MM.1S (cell line): ENCODE data around the gene RPL7L1.

Source experiments
- DNase-seq: peaks from one replicate; pipeline ENCODE4 v3.0.0-alpha.2; 2015
- H2AFZ ChIP-seq: fragments of 300-600 bp; sonication (generic); 2 replicates; pipeline ENCODE4 v1.6.0; 2016; ENCODE audit warnings: antibody characterized with exemption, low read length
- H3F3A ChIP-seq: fragments of 300-600 bp; sonication (generic); 2 replicates; pipeline ENCODE4 v1.6.1; 2016; ENCODE audit warnings: mild to moderate bottlenecking, antibody characterized with exemption, low read length, moderate library complexity, mixed read lengths; ENCODE audit not compliant: insufficient read depth
- H3K27ac ChIP-seq: fragments of 300-600 bp; sonication (generic); 2 replicates; pipeline ENCODE4 v1.5.1; 2016; ENCODE audit warnings: mild to moderate bottlenecking, low read length
- H3K27me3 ChIP-seq: fragments of 300-600 bp; sonication (generic); replicated peaks from 2 replicates; pipeline ENCODE4 v1.6.0; 2016; ENCODE audit warnings: low read length; ENCODE audit not compliant: insufficient read depth
- H3K36me3 ChIP-seq: fragments of 300-600 bp; sonication (generic); replicated peaks from 2 replicates; pipeline ENCODE4 v1.6.1; 2016; ENCODE audit warnings: mild to moderate bottlenecking, low read length, mixed read lengths; ENCODE audit not compliant: insufficient read depth
- H3K4me1 ChIP-seq: fragments of 300-600 bp; sonication (generic); 2 replicates; pipeline ENCODE4 v1.6.1; 2016; ENCODE audit warnings: low read length, mixed read lengths
- H3K4me2 ChIP-seq: fragments of 300-600 bp; sonication (generic); 2 replicates; pipeline ENCODE4 v1.6.0; 2016; ENCODE audit warnings: low read depth, low read length
- H3K4me3 ChIP-seq: fragments of 300-600 bp; sonication (generic); 2 replicates; pipeline ENCODE4 v1.5.1; 2016; ENCODE audit warnings: low read length, mixed read lengths
- H3K79me2 ChIP-seq: fragments of 300-600 bp; sonication (generic); 2 replicates; pipeline ENCODE4 v1.6.1; 2016; ENCODE audit warnings: mixed run types, low read length, mixed read lengths
- H3K9ac ChIP-seq: fragments of 300-600 bp; sonication (generic); 2 replicates; pipeline ENCODE4 v1.6.1; 2016; ENCODE audit warnings: low read length, mixed read lengths
- H3K9me2 ChIP-seq: fragments of 300-600 bp; sonication (generic); replicated peaks from 2 replicates; pipeline ENCODE4 v1.6.1; 2016; ENCODE audit warnings: mild to moderate bottlenecking, low read length, mixed read lengths; ENCODE audit not compliant: insufficient read depth
- H3K9me3 ChIP-seq: fragments of 300-600 bp; sonication (generic); replicated peaks from 2 replicates; pipeline ENCODE4 v1.6.1; 2016; ENCODE audit warnings: mild to moderate bottlenecking, low read length, mixed read lengths; ENCODE audit not compliant: insufficient read depth
- H4K20me1 ChIP-seq: fragments of 300-600 bp; sonication (generic); 2 replicates; pipeline ENCODE4 v1.6.1; 2016; ENCODE audit warnings: mild to moderate bottlenecking, low read length, moderate library complexity, mixed read lengths; ENCODE audit not compliant: insufficient read depth
- EZH2 ChIP-seq: fragments of 300-600 bp; sonication (generic); optimal IDR thresholded peaks from 2 replicates; pipeline ENCODE3; 2017; ENCODE audit warnings: low read depth, mild to moderate bottlenecking, antibody characterized with exemption, low read length, mixed read lengths
- EZH2phosphoT487 ChIP-seq: fragments of 300-600 bp; sonication (generic); IDR thresholded peaks from 2 replicates; pipeline ENCODE4 v1.6.1; 2018; ENCODE audit warnings: antibody characterized with exemption, low read length
- TF ChIP-seq, protein P1 (sequence below): fragments of 300-600 bp; sonication (generic); IDR thresholded peaks from 2 replicates; pipeline ENCODE4 v1.5.1; 2016; ENCODE audit warnings: antibody characterized with exemption, low read length, mixed read lengths

Gene RPL7L1

DNA sequence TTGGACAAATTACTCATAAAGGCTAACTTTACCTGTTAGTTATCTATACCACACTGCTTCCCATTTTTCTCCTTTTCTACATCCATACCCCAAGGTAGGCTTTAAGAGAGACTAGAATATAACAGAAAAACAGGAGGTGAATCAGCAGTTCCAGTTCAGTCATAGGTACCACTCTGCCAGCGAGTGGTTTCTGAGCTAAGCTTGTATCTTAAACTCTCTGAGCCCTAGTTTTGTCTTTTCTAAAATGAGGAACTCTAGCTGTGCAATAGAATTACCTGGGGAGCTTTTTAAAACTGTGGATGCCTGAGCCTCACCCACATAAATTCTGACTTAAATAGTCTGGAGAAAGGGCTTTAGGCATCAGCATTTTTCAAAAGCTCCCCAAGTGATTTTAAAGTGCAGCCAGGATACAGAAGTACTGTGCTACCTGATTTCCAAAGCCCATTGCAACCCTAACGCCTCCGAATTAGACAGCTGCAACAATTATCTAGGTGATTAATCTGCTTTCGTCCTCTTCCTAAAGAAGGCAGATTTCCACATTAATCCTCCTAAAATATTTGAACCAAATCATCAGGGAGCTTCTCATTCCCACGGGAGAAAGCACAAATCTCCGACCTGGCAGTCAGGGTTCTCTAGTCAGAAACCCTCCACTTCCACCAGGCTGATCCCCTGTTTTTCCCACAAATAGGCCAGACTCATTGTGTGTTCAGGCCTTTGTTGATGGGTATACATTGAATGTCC, 37.4 kb upstream of the RPL7L1 start:
- Histone ChIP-seq H3K9me2 (no peaks in the 10 kb centered on the region), H3F3A (no peaks in the 10 kb centered on the region), H3K27ac (0 out of 2 replicates have a peak overlapping the region, but pooled peaks have one; percentile 4), H3K36me3 (no peaks in the 10 kb centered on the region), H3K4me1 (peaks cover 11% of the 10 kb centered on the region; the same call in 1 of the 2 replicates), H2AFZ (no peak overlapping the region), H3K4me2 (0 out of 2 replicates have a peak overlapping the region, but pooled peaks have one; percentile 10), H3K27me3 (no peaks in the 10 kb centered on the region), H3K79me2 (no peaks in the 10 kb centered on the region), H3K4me3 (no peak overlapping the region), H3K9ac (no peak overlapping the region), H3K9me3 (no peaks in the 10 kb centered on the region), H4K20me1 (no peaks in the 10 kb centered on the region)
- TF ChIP-seq EZH2phosphoT487 (no peak), EZH2 (no peak)
- TF ChIP-seq, protein P1, sequence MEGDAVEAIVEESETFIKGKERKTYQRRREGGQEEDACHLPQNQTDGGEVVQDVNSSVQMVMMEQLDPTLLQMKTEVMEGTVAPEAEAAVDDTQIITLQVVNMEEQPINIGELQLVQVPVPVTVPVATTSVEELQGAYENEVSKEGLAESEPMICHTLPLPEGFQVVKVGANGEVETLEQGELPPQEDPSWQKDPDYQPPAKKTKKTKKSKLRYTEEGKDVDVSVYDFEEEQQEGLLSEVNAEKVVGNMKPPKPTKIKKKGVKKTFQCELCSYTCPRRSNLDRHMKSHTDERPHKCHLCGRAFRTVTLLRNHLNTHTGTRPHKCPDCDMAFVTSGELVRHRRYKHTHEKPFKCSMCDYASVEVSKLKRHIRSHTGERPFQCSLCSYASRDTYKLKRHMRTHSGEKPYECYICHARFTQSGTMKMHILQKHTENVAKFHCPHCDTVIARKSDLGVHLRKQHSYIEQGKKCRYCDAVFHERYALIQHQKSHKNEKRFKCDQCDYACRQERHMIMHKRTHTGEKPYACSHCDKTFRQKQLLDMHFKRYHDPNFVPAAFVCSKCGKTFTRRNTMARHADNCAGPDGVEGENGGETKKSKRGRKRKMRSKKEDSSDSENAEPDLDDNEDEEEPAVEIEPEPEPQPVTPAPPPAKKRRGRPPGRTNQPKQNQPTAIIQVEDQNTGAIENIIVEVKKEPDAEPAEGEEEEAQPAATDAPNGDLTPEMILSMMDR, result no peak
- peak; percentile 11 for DNase-seq

DNA sequence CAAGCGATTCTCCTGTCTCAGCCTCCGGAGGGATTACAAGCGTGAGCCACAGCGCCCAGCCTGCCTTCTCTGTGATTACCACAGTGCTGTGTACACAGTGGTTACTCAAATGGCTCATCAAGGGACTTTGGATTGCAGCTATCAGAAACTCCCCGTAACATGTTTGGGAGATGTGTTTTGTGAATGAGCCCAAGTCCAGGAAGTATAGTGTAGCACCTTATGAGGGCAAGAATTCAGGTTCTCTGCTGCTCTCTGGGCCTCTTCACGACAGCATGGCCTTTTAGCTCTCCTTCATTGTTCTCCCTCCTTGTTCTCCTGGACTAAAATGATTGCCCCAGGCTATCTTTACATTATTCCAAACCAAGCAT, 34.1 kb upstream of the RPL7L1 start:
- no peaks in the 10 kb centered on the region for H4K20me1 ChIP-seq
- H3K4me2 ChIP-seq, result no peak overlapping the region
- no peaks in the 10 kb centered on the region for H3K36me3 ChIP-seq
- no peaks in the 10 kb centered on the region for H3K9me2 ChIP-seq
- no peak overlapping the region for H3K9ac ChIP-seq
- H3K4me1 ChIP-seq, result peaks cover 11% of the 10 kb centered on the region; the same call in 1 of the 2 replicates
- TF ChIP-seq, protein P1, result no peak
- TF ChIP-seq EZH2phosphoT487, result no peak
- no peak for TF ChIP-seq EZH2
- no peaks in the 10 kb centered on the region for H3K27me3 ChIP-seq
- H3K27ac ChIP-seq, result no peak overlapping the region
- H3K79me2 ChIP-seq, result no peaks in the 10 kb centered on the region
- H2AFZ ChIP-seq, result no peak overlapping the region
- no peaks in the 10 kb centered on the region for H3F3A ChIP-seq
- no peaks in the 10 kb centered on the region for H3K9me3 ChIP-seq
- DNase-seq, result no peak
- H3K4me3 ChIP-seq, result no peak overlapping the region

DNA sequence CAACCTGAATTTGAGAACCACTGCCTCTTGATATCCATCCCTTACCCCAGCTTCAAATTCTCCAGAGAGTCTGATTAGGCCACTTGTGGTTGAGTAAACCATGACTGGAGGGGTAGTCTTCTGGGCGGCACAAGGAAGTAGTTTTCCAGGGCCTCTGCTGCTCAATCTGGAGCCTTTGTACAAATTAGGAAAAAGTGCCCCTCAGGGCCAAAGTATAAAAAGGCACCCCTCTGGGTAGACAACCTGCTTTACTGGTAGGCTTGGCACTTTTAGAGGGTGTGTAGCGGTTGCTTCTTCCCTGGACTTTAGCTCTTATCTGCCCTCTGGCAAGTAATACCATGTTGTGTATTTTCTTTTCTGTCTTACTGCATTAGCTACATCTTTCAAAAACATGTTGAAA, 32.9 kb upstream of the RPL7L1 start:
- Histone ChIP-seq H4K20me1 (no peaks in the 10 kb centered on the region), H3K27ac (no peak overlapping the region), H3F3A (no peaks in the 10 kb centered on the region), H3K9me3 (no peaks in the 10 kb centered on the region), H3K9me2 (no peaks in the 10 kb centered on the region), H2AFZ (no peak overlapping the region), H3K4me2 (no peak overlapping the region), H3K4me1 (peaks cover 9% of the 10 kb centered on the region; the same call in 1 of the 2 replicates), H3K36me3 (no peaks in the 10 kb centered on the region), H3K79me2 (no peaks in the 10 kb centered on the region), H3K27me3 (no peaks in the 10 kb centered on the region), H3K4me3 (no peak overlapping the region), H3K9ac (no peak overlapping the region)
- TF ChIP-seq, protein P1, result no peak
- TF ChIP-seq EZH2phosphoT487, result no peak
- TF ChIP-seq EZH2, result no peak
- DNase-seq, result no peak
